GM19351 (cell line): ENCODE data around the gene FAM72D.
"Not testable (repeated sequence)": the region's sequence is repeated elsewhere in the genome, so short reads cannot be mapped to it uniquely, and the experiment has no call there.

ENCODE experiments used
- ATAC-seq: cut with Tn5 transposase; IDR thresholded peaks from one replicate; pipeline ENCODE4 v1.9.1; 2021; ENCODE audit warnings: mild to moderate bottlenecking, moderate library complexity; ENCODE audit not compliant: unreplicated experiment

The FAM72D gene

GRCh38 chr1:145082483-145083255 lies 13.1 kb upstream of the FAM72D start:
- ATAC-seq: not testable (repeated sequence)

- not testable (repeated sequence) for ATAC-seq
Measured at GRCh38 chr1:145093517-145094149, 2.1 kb upstream of the FAM72D start.

- peak; percentile 6 for ATAC-seq
Measured at GRCh38 chr1:145094655-145095211, 1.0 kb upstream of the FAM72D start.

GRCh38 chr1:145101725-145102124 lies 6.0 kb downstream of the FAM72D start:
- not testable (repeated sequence) for ATAC-seq

- not testable (repeated sequence) for ATAC-seq
Measured at GRCh38 chr1:145103294-145103693, 7.5 kb downstream of the FAM72D start.

GRCh38 chr1:145111674-145112073 lies 15.9 kb downstream of the FAM72D start:
- ATAC-seq: not testable (repeated sequence)

GRCh38 chr1:145112703-145113102 lies 16.9 kb downstream of the FAM72D start:
- not testable (repeated sequence) for ATAC-seq

- ATAC-seq: not testable (repeated sequence)
Measured at GRCh38 chr1:145114560-145115057, 18.8 kb downstream of the FAM72D start.

GRCh38 chr1:145115587-145116493 lies 20.1 kb downstream of the FAM72D start:
- not testable (repeated sequence) for ATAC-seq

- not testable (repeated sequence) for ATAC-seq
Measured at GRCh38 chr1:145119842-145120241, 24.1 kb downstream of the FAM72D start.

- not testable (repeated sequence) for ATAC-seq
Measured at GRCh38 chr1:145122344-145123061, 26.7 kb downstream of the FAM72D start.

GRCh38 chr1:145123062-145123395 lies 27.3 kb downstream of the FAM72D start:
- not testable (repeated sequence) for ATAC-seq

- ATAC-seq: not testable (repeated sequence)
Measured at GRCh38 chr1:145123992-145124641, 28.3 kb downstream of the FAM72D start.

GRCh38 chr1:145125112-145125511 lies 29.3 kb downstream of the FAM72D start:
- not testable (repeated sequence) for ATAC-seq

GRCh38 chr1:145127144-145127543 lies 31.4 kb downstream of the FAM72D start:
- not testable (repeated sequence) for ATAC-seq

GRCh38 chr1:145128697-145129469 lies 33.1 kb downstream of the FAM72D start:
- ATAC-seq: not testable (repeated sequence)

GRCh38 chr1:145134476-145134875 lies 38.7 kb downstream of the FAM72D start:
- not testable (repeated sequence) for ATAC-seq

- not testable (repeated sequence) for ATAC-seq
Measured at GRCh38 chr1:145140549-145140948, 44.8 kb downstream of the FAM72D start.
